ENCODE results near the gene AHCYL2.

- TF ChIP-seq CTCF (IDR thresholded peaks at IDR 0.05; ENCODE audit: low read depth, low read length, poor library complexity, severe bottlenecking) (no peak), EZH2phosphoT487 (IDR thresholded peaks at IDR 0.05; ENCODE audit: borderline replicate concordance, low read length) (no peak)
Observed at GRCh38 chr7:129292861-129293260, 68.0 kb downstream of the AHCYL2 start.
